Spleen (tissue), 7 donors: ENCODE data around the gene TMEM107.

Experiments used
- CTCF ChIP-seq, 11 experiments: fragments of 200-600 bp in 7 of 11; fragments of 450-650 bp in 4 of 11; sonication (generic) in 4 of 11; IDR thresholded peaks in 8 of 11; conservative IDR thresholded peaks in 3 of 11; 1 replicate in 7 of 11; 2 replicates in 4 of 11; pipeline versions ENCODE4 v1.4.0 to v1.8.0; 2016 to 2021; ENCODE audit warnings: antibody characterized with exemption in 11 of 11, inconsistent platforms in 4 of 11, mild to moderate bottlenecking in 1 of 11
- POLR2AphosphoS5 ChIP-seq, 3 donors: sonication (generic); formaldehyde crosslinking; IDR thresholded peaks; one replicate each; pipeline ENCODE4 v1.5.1; 2017; ENCODE audit warnings: antibody characterized with exemption in 3 of 3
- donor health status: DM: no; HTN: no; CAD: no; lungs with moderate emphysema.
- donor health status: DM: no; HTN: no; CAD: no.
- donor health status: DM: no; HTN: no; CAD: no.

- TF ChIP-seq CTCF (IDR thresholded peaks at IDR 0.05 in 8 of 11, conservative IDR thresholded peaks at IDR 0.05 in 3 of 11) (no peak), POLR2AphosphoS5 (IDR thresholded peaks at IDR 0.05) (peak; percentile 70 to 81 (median 75))
These were observed 34.0 kb upstream of the TMEM107 start, which contains the start of gene AURKB for GRCh38 chr17:8209907-8210760.
